H1 (cell line): ENCODE measurements around the gene DNAJC17. TPM values are rescaled to one million over a fixed set of nuclear protein-coding genes. Genes with fewer than 3 reads are reported as not detected.

Experiments
- CTCF ChIA-PET: fragments of 300-600 bp; sonication (Branson Sonifier 250); formaldehyde crosslinking; loops from one replicate; lab custom pipeline; 2021; ENCODE audit not compliant: partially characterized antibody; lab: Charles Lee
- POLR2A ChIA-PET: fragments of 300-600 bp; sonication (Branson Sonifier 250); formaldehyde crosslinking; loops from one replicate; lab custom pipeline; 2021; ENCODE audit warnings: inconsistent platforms; ENCODE audit not compliant: partially characterized antibody; lab: Charles Lee
- DNase-seq, 2 experiments: peaks; one replicate each; pipeline versions ENCODE4 v3.0.0 to v3.0.0-alpha.2; 2010 to 2022; ENCODE audit warnings: low spot score in 2 of 2, low read depth in 1 of 2, mixed read lengths in 1 of 2
- FAIRE-seq: peaks from 2 replicates; lab custom pipeline; 2011; peaks lifted over from hg19 to GRCh38; lab: Jason Lieb, UNC
- H2AFZ ChIP-seq: 2 replicates; pipeline ENCODE4 v1.8.1; 2012; ENCODE audit warnings: low read length, inconsistent platforms
- H2AK5ac ChIP-seq: 2 replicates; pipeline ENCODE4 v1.6.1; 2013; ENCODE audit warnings: low read depth, low read length
- H2BK120ac ChIP-seq: replicated peaks from 2 replicates; pipeline ENCODE3; 2013; ENCODE audit warnings: low read depth, low read length, inconsistent platforms
- H2BK12ac ChIP-seq: 2 replicates; pipeline ENCODE4 v1.6.1; 2013; ENCODE audit warnings: low read depth, low read length
- H2BK15ac ChIP-seq: 2 replicates; pipeline ENCODE4 v1.6.1; 2013; ENCODE audit warnings: low read length
- H2BK20ac ChIP-seq: 2 replicates; pipeline ENCODE4 v1.6.1; 2013; ENCODE audit warnings: low read length
- H2BK5ac ChIP-seq: 2 replicates; pipeline ENCODE4 v1.6.1; 2013; ENCODE audit warnings: low read depth, low read length
- H3K14ac ChIP-seq: 2 replicates; pipeline ENCODE4 v1.6.1; 2013; ENCODE audit warnings: inconsistent platforms; ENCODE audit not compliant: insufficient read length
- H3K18ac ChIP-seq: 2 replicates; pipeline ENCODE4 v1.6.1; 2013; ENCODE audit warnings: low read length; ENCODE audit errors: extremely low read depth
- H3K23ac ChIP-seq: 2 replicates; pipeline ENCODE4 v1.6.1; 2013; ENCODE audit warnings: inconsistent platforms; ENCODE audit not compliant: insufficient read length
- H3K23me2 ChIP-seq: 2 replicates; pipeline ENCODE4 v1.6.1; 2013; ENCODE audit warnings: low read depth, low read length
- H3K27ac ChIP-seq: 2 replicates; pipeline ENCODE4 v1.6.1; 2011; ENCODE audit warnings: low read depth, low read length, inconsistent platforms
- H3K27me3 ChIP-seq, 4 experiments: replicated peaks in 1 of 4; 1 replicate in 1 of 4; 2 replicates in 3 of 4; pipeline versions ENCODE4 v1.6.1 to v1.8.1; 2011 to 2013; ENCODE audit warnings: low read length in 3 of 4, mild to moderate bottlenecking in 3 of 4, inconsistent platforms in 2 of 4, mixed read lengths in 2 of 4, moderate library complexity in 1 of 4; ENCODE audit not compliant: control insufficient read depth in 3 of 4, insufficient read depth in 3 of 4; ENCODE audit errors: extremely low read depth in 1 of 4
- H3K36me3 ChIP-seq, 4 experiments: 2 replicates each; pipeline versions ENCODE4 v1.6.1 to v1.8.1; 2011 to 2013; ENCODE audit warnings: mild to moderate bottlenecking in 4 of 4, low read length in 3 of 4, moderate library complexity in 2 of 4, control low read depth in 1 of 4, inconsistent platforms in 1 of 4; ENCODE audit not compliant: insufficient read depth in 4 of 4, control insufficient read depth in 2 of 4
- H3K4ac ChIP-seq: replicated peaks from 2 replicates; pipeline ENCODE3; 2013; ENCODE audit warnings: low read length, low read depth, mixed read lengths, inconsistent platforms; ENCODE audit not compliant: insufficient read length
- H3K4me1 ChIP-seq, 4 experiments: replicated peaks in 1 of 4; 1 replicate in 1 of 4; 2 replicates in 3 of 4; pipeline versions ENCODE4 v1.6.1 to v1.8.1; 2011 to 2013; ENCODE audit warnings: low read length in 3 of 4, inconsistent platforms in 2 of 4, mixed read lengths in 1 of 4; ENCODE audit not compliant: insufficient read depth in 4 of 4, control insufficient read depth in 3 of 4
- H3K4me2 ChIP-seq, 2 experiments: 2 replicates each; pipeline versions ENCODE4 v1.6.1 to v1.8.1; 2011 to 2013; ENCODE audit warnings: low read depth in 2 of 2, low read length in 2 of 2, control low read depth in 1 of 2, inconsistent platforms in 1 of 2, mild to moderate bottlenecking in 1 of 2; ENCODE audit not compliant: insufficient read depth in 1 of 2
- H3K4me3 ChIP-seq, 4 experiments: fragments of 200-600, 300-600 bp in 1 of 4; sonication (generic), shearing (Covaris generic), sonication (Bioruptor Twin) in 1 of 4; 2 replicates each; pipeline versions ENCODE4 v1.5.1 to v1.8.1; 2011 to 2016; ENCODE audit warnings: low read length in 4 of 4, low read depth in 3 of 4, control low read depth in 2 of 4, inconsistent platforms in 2 of 4, mild to moderate bottlenecking in 2 of 4, mixed read lengths in 1 of 4, moderate library complexity in 1 of 4; ENCODE audit not compliant: insufficient read depth in 2 of 4; ENCODE audit errors: extremely low read depth in 1 of 4
- H3K56ac ChIP-seq: replicated peaks from 2 replicates; pipeline ENCODE3; 2013; ENCODE audit warnings: low read depth, mild to moderate bottlenecking, mixed read lengths, low read length, inconsistent platforms; ENCODE audit not compliant: insufficient read length
- H3K79me1 ChIP-seq: 2 replicates; pipeline ENCODE4 v1.6.1; 2013; ENCODE audit warnings: low read depth, low read length, control low read depth
- H3K79me2 ChIP-seq, 2 experiments: 2 replicates each; pipeline versions ENCODE4 v1.6.1 to v1.8.1; 2012 to 2013; ENCODE audit warnings: low read length in 2 of 2, mild to moderate bottlenecking in 2 of 2, inconsistent platforms in 1 of 2; ENCODE audit not compliant: insufficient read depth in 2 of 2, control insufficient read depth in 1 of 2
- H3K9ac ChIP-seq, 4 experiments: replicated peaks in 1 of 4; 1 replicate in 1 of 4; 2 replicates in 3 of 4; pipeline versions ENCODE4 v1.6.1 to v1.8.1; 2011 to 2013; ENCODE audit warnings: low read depth in 3 of 4, low read length in 3 of 4, control low read depth in 2 of 4, mild to moderate bottlenecking in 2 of 4, moderate library complexity in 2 of 4, inconsistent platforms in 1 of 4; ENCODE audit errors: extremely low read depth in 1 of 4
- H3K9me3 ChIP-seq, 2 experiments: 2 replicates each; pipeline versions ENCODE4 v1.6.1 to v1.8.1; 2012 to 2013; ENCODE audit warnings: mild to moderate bottlenecking in 2 of 2, moderate library complexity in 2 of 2, control low read depth in 1 of 2, inconsistent platforms in 1 of 2, low read depth in 1 of 2, low read length in 1 of 2, mixed read lengths in 1 of 2; ENCODE audit not compliant: insufficient read depth in 2 of 2
- H4K20me1 ChIP-seq, 2 experiments: replicated peaks in 1 of 2; 2 replicates each; pipeline versions ENCODE3 to v1.8.1; 2011 to 2013; ENCODE audit warnings: inconsistent platforms in 2 of 2, low read length in 2 of 2, mild to moderate bottlenecking in 1 of 2; ENCODE audit not compliant: insufficient read depth in 2 of 2, control insufficient read depth in 1 of 2
- H4K5ac ChIP-seq: 2 replicates; pipeline ENCODE4 v1.6.1; 2013; ENCODE audit warnings: low read length, low read depth, mixed read lengths, inconsistent platforms; ENCODE audit not compliant: insufficient read length
- H4K8ac ChIP-seq: 2 replicates; pipeline ENCODE4 v1.8.0; 2013; ENCODE audit warnings: mild to moderate bottlenecking, moderate library complexity, low read length, inconsistent platforms; ENCODE audit not compliant: insufficient read depth; ENCODE audit errors: extremely low read depth
- H4K91ac ChIP-seq: replicated peaks from 2 replicates; pipeline ENCODE3; 2013; ENCODE audit warnings: low read length, mixed read lengths, inconsistent platforms; ENCODE audit not compliant: insufficient read length
- CREB1 ChIP-seq: IDR thresholded peaks from 2 replicates; pipeline ENCODE4 v1.6.1; 2012; ENCODE audit warnings: inconsistent platforms
- TAF1 ChIP-seq: IDR thresholded peaks from 2 replicates; pipeline ENCODE4 v1.6.1; 2011; ENCODE audit warnings: mild to moderate bottlenecking, low read depth, low read length
- ZNF274 ChIP-seq: IDR thresholded peaks from 2 replicates; pipeline ENCODE4 v1.7.0; 2012; ENCODE audit warnings: low read length, borderline replicate concordance; ENCODE audit errors: extremely low read depth
- WGBS, 2 experiments: shearing (Covaris generic) in 1 of 2; methylation state at CpG; one replicate each; pipeline versions ENCODE4 v1.1.6 to v1.1.7; 2013 to 2015; ENCODE audit warnings: low lambda C conversion rate in 2 of 2, mixed read lengths in 2 of 2, inconsistent platforms in 1 of 2, low coverage in 1 of 2, missing lambda C conversion rate in 1 of 2; ENCODE audit not compliant: insufficient replicate concordance in 2 of 2, insufficient coverage in 1 of 2, insufficient read length in 1 of 2; ENCODE audit errors: extremely low coverage in 1 of 2, missing lambda C conversion rate in 1 of 2; 5-methylcytosine and 5-hydroxymethylcytosine counted together
- polyA plus RNA-seq, 7 experiments: library from polyadenylated mRNA; depleted of rRNA in 3 of 7; stranded (reverse) in 5 of 7; unstranded in 2 of 7; fragments of >200 nt in 5 of 7; fragments of 200-250 nt in 2 of 7; gene quantifications; 1 replicate in 5 of 7; 2 replicates in 1 of 7; 4 replicates in 1 of 7; pipeline versions ENCODE4 v1.2.1 to v1.2.3, GENCODE V29; 2011 to 2013; ENCODE audit warnings: missing spikeins in 2 of 7, mixed read lengths in 2 of 7
- total RNA-seq: library from RNA; stranded (reverse); fragmentation: NEBNext Ultra II Directional; extraction: Animal tissue kit (Norgen Biotek cat#: 25700); gene quantifications from 2 replicates; pipeline ENCODE4 v1.2.1, GENCODE V29; 2021

DNAJC17 gene
- total and polyA plus RNA-seq, 2 of the 8 experiments (the other 6 are each of a cell fraction or from before 2014, with no cell fraction given) = 39.5 to 45.4 TPM

DNA sequence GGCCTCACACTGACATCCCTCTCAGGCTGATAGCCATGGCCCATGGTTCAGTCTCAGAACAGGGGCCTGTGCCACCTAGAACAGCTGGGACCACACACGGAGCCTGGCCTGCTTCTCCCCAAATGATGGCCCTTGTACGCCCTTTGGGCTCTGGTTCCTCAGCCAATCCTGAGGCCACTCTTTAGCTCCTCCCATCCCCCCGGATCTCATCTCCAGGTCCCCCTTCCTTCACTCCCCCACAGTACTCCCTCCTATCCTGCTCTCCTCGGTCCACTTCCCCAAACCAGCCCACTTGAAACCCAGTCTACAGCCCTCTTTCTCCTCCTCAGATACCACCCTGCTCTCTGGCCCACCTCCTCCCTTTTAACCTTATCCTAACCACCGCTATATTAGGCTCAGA, 18.2 kb downstream of the DNAJC17 start:
- Histone ChIP-seq H2BK15ac (no peak overlapping the region), H3K27me3 (no peaks in the 10 kb centered on the region), H4K5ac (no peak overlapping the region), H3K56ac (no peak overlapping the region), H2AFZ (no peak overlapping the region), H3K23me2 (no peaks in the 10 kb centered on the region; the same call in 1 of the 2 replicates), H3K9ac (no peak overlapping the region), H2BK12ac (no peak overlapping the region), H3K23ac (no peak overlapping the region), H3K9me3 (no peaks in the 10 kb centered on the region), H2AK5ac (peak overlapping the region; percentile 86; the same call in 1 of the 2 replicates), H4K20me1 (peaks cover 2 to 7% of the 10 kb centered on the region in 2 experiments), H3K36me3 (no peaks in the 10 kb centered on the region; a peak in 1 of 8 replicates), H4K91ac (no peak overlapping the region), H2BK120ac (no peak overlapping the region), H2BK5ac (no peak overlapping the region; the same call in 1 of the 2 replicates), H3K27ac (no peak overlapping the region), H3K4me3 (no peak overlapping the region), H2BK20ac (no peak overlapping the region), H3K4me2 (peak overlapping the region in 1 of 2 experiments; percentile 16; a peak in 1 of 4 replicates), H3K4ac (no peak overlapping the region), H3K14ac (no peak overlapping the region), H3K79me1 (peaks cover 4% of the 10 kb centered on the region), H3K79me2 (peaks cover 0 to 22% of the 10 kb centered on the region in 2 experiments; a peak in 3 of 4 replicates), H3K18ac (0 out of 2 replicates have a peak overlapping the region, but pooled peaks have one; percentile 32), H4K8ac (no peak overlapping the region), H3K4me1 (peaks cover 19 to 35% (median 20%) of the 10 kb centered on the region in 4 experiments)
- WGBS, 2 experiments = 87% methylated on average over 4 of the region's 5 CpGs; no CpG with 5 or more reads in 1 of the 2 experiments
- CTCF ChIA-PET = interaction anchor here (0.5 to 12.9 kb wide), 12 partner anchors 10 to 105 kb away, joined by 3 to 184 read pairs (median 4); partner anchors contain the start of genes C15orf62, DNAJC17, GCHFR and VPS18
- POLR2A ChIA-PET = interaction anchor here (0.9 to 2.4 kb wide), 7 partner anchors 9 to 164 kb away, joined by 3 to 7 read pairs (median 3); partner anchors contain the start of genes CHAC1, GCHFR and SPINT1
- DNase-seq (no peak), FAIRE-seq (no peak)
- TF ChIP-seq TAF1 (no peak), ZNF274 (no peak), CREB1 (no peak)
